T47D (cell line): ENCODE results near the gene ZBTB44.

Source experiments
- DNase-seq, 2 experiments: peaks; one replicate each; pipeline versions ENCODE4 v3.0.0 to v3.0.0-alpha.2; 2011 to 2012; ENCODE audit warnings: low read depth in 1 of 2, low spot score in 1 of 2
- JUND ChIP-seq: IDR thresholded peaks from 2 replicates; pipeline ENCODE4 v1.6.1; 2012; ENCODE audit warnings: low read depth
- in situ Hi-C: cut with HindIII; loops from 2 replicates; pipeline ENCODE4 v1.10.0; 2016; ENCODE audit warnings: low sequenced_read_pairs, low pct_unique_long_range_greater_than_20kb

Gene ZBTB44

GRCh38 chr11:130177782-130178181 is 136.9 kb downstream of the ZBTB44 start:
- no peak for DNase-seq
- in situ Hi-C loops: no loop called here
- TF ChIP-seq JUND: no peak
